NB4 (cell line): ENCODE measurements around the gene MAGEB3.

Experiments used
- CTCF ChIP-seq: IDR thresholded peaks from one replicate; pipeline ENCODE4 v1.5.1; 2012; ENCODE audit warnings: low read depth, low read length
- POLR2A ChIP-seq: IDR thresholded peaks from 2 replicates; pipeline ENCODE4 v1.6.1; 2011; ENCODE audit warnings: mild to moderate bottlenecking; ENCODE audit not compliant: insufficient read length; ENCODE audit errors: extremely low read depth

- TF ChIP-seq POLR2A (no peak), CTCF (no peak)
Measured at GRCh38 chrX:30196322-30196721, 34.1 kb upstream of the MAGEB3 start.
